HepG2 (cell line): ENCODE measurements around the gene CEMP1. TPM values are rescaled to one million over a fixed set of nuclear protein-coding genes. Genes with fewer than 3 reads are reported as not detected.

Experiments
- ERF ChIP-seq: IDR thresholded peaks from 2 replicates; pipeline ENCODE4 v1.6.1; 2018; ENCODE audit warnings: missing biosample characterization, missing genetic modification reagents
- ESRRA ChIP-seq: sonication (generic); formaldehyde crosslinking; IDR thresholded peaks from 2 replicates; pipeline ENCODE4 v1.5.1; 2020; ENCODE audit warnings: mild to moderate bottlenecking, low read depth, missing genetic modification reagents
- HCFC1 ChIP-seq: fragments of 150-350 bp; IDR thresholded peaks from 2 replicates; pipeline ENCODE4 v1.6.1; 2014; ENCODE audit warnings: low read depth, low read length
- HIVEP1 ChIP-seq: sonication (generic); formaldehyde crosslinking; IDR thresholded peaks from 2 replicates; pipeline ENCODE4 v1.4.0; 2020; ENCODE audit warnings: mild to moderate bottlenecking, missing genetic modification reagents
- KDM5A ChIP-seq: fragments of 200-600 bp; sonication (generic); IDR thresholded peaks from 2 replicates; pipeline ENCODE4 v1.7.0; 2018; ENCODE audit warnings: antibody characterized with exemption, mild to moderate bottlenecking, low read length, borderline replicate concordance
- KLF11 ChIP-seq: IDR thresholded peaks from 2 replicates; pipeline ENCODE4 v1.6.1; 2016; ENCODE audit warnings: missing compliant biosample characterization
- NFKB2 ChIP-seq: sonication (generic); formaldehyde crosslinking; IDR thresholded peaks from 2 replicates; pipeline ENCODE4 v1.4.0; 2020; ENCODE audit warnings: missing genetic modification reagents, borderline replicate concordance
- NR2F2 ChIP-seq: IDR thresholded peaks from 2 replicates; pipeline ENCODE4 v1.6.1; 2012; ENCODE audit warnings: low read depth, inconsistent platforms, borderline replicate concordance
- RAD51 ChIP-seq: fragments of 450-650 bp; IDR thresholded peaks from 2 replicates; pipeline ENCODE4 v1.6.1; 2016; ENCODE audit warnings: borderline replicate concordance
- RBM39 ChIP-seq: fragments of 200-400 bp; formaldehyde crosslinking; IDR thresholded peaks from one replicate; pipeline ENCODE4 v1.6.1; 2018; ENCODE audit warnings: antibody characterized with exemption, mild to moderate bottlenecking, low read depth, low read length; ENCODE audit not compliant: poor library complexity, severe bottlenecking
- SIX4 ChIP-seq: sonication (generic); formaldehyde crosslinking; IDR thresholded peaks from 2 replicates; pipeline ENCODE4 v1.4.0; 2020; ENCODE audit warnings: missing genetic modification reagents
- YEATS2 ChIP-seq: sonication (generic); formaldehyde crosslinking; IDR thresholded peaks from 2 replicates; pipeline ENCODE4 v1.4.0; 2020; ENCODE audit warnings: missing genetic modification reagents, borderline replicate concordance
- ZBTB25 ChIP-seq: IDR thresholded peaks from 2 replicates; pipeline ENCODE4 v1.6.1; 2018; ENCODE audit warnings: missing genetic modification reagents
- ZFP37 ChIP-seq: sonication (generic); formaldehyde crosslinking; IDR thresholded peaks from 2 replicates; pipeline ENCODE4 v1.4.0; 2020; ENCODE audit warnings: missing genetic modification reagents, borderline replicate concordance
- ZFP82 ChIP-seq: sonication (generic); formaldehyde crosslinking; IDR thresholded peaks from 2 replicates; pipeline ENCODE4 v1.5.1; 2020; ENCODE audit warnings: mild to moderate bottlenecking, missing genetic modification reagents, borderline replicate concordance
- ZHX2 ChIP-seq, 2 experiments: sonication (generic) in 1 of 2; formaldehyde crosslinking in 1 of 2; IDR thresholded peaks; 2 replicates each; pipeline versions ENCODE4 v1.6.1 to v1.9.0; 2014 to 2022; ENCODE audit warnings: antibody characterized with exemption in 1 of 2, borderline replicate concordance in 1 of 2, inconsistent platforms in 1 of 2, low read depth in 1 of 2, missing genetic modification reagents in 1 of 2
- ZNF274 ChIP-seq: sonication (generic); formaldehyde crosslinking; IDR thresholded peaks from 2 replicates; pipeline ENCODE4 v1.5.1; 2020; ENCODE audit warnings: mild to moderate bottlenecking, missing genetic modification reagents
- ZNF337 ChIP-seq: sonication (generic); formaldehyde crosslinking; IDR thresholded peaks from 2 replicates; pipeline ENCODE4 v1.5.1; 2020; ENCODE audit warnings: missing genetic modification reagents, low read depth, mild to moderate bottlenecking, borderline replicate concordance
- ZNF367 ChIP-seq: sonication (generic); formaldehyde crosslinking; IDR thresholded peaks from 2 replicates; pipeline ENCODE4 v1.4.0; 2020; ENCODE audit warnings: missing genetic modification reagents, borderline replicate concordance
- ZNF678 ChIP-seq: sonication (generic); formaldehyde crosslinking; IDR thresholded peaks from 2 replicates; pipeline ENCODE4 v1.4.0; 2020; ENCODE audit warnings: mild to moderate bottlenecking, missing genetic modification reagents
- ZNF790 ChIP-seq: sonication (generic); formaldehyde crosslinking; IDR thresholded peaks from 2 replicates; pipeline ENCODE4 v1.8.0; 2022; ENCODE audit warnings: missing genetic modification reagents, mild to moderate bottlenecking, borderline replicate concordance
- ZZZ3 ChIP-seq: sonication (generic); formaldehyde crosslinking; IDR thresholded peaks from 2 replicates; pipeline ENCODE4 v1.4.0; 2020; ENCODE audit warnings: missing genetic modification reagents, mild to moderate bottlenecking, borderline replicate concordance
- polyA plus RNA-seq, 8 experiments: library from polyadenylated mRNA; depleted of rRNA in 3 of 8; stranded (reverse) in 7 of 8; unstranded in 1 of 8; fragments of >200 nt; fragmentation: Illumina TruSeq in 4 of 8; extraction: Trizol in 4 of 8; gene quantifications; 2 replicates each; pipeline versions ENCODE4 v1.2.1 to v1.2.3, GENCODE V29; 2011 to 2016; ENCODE audit warnings: low read depth in 4 of 8, missing spikeins in 1 of 8, mixed read lengths in 1 of 8; ENCODE audit not compliant: insufficient read depth in 1 of 8
- total RNA-seq, 5 experiments: library from RNA; depleted of rRNA; stranded (reverse); fragments of >200 nt; fragmentation: Illumina TruSeq; extraction: Trizol; gene quantifications; 2 replicates each; pipeline ENCODE4 v1.2.3, GENCODE V29; 2016; ENCODE audit warnings: low read depth in 1 of 5

CEMP1 gene
- total and polyA plus RNA-seq, 2 of the 13 experiments (the other 11 are each of a cell fraction or from before 2014, with no cell fraction given) = not detected

GRCh38 chr16:2513405-2514332, 17.5 kb downstream of the CEMP1 start, which contains the start of gene ATP6V0C (continued):
- TF ChIP-seq NFKB2 (CRISPR knock-in tag) (peak; percentile 47; the same call in 1 of the 2 replicates), ZNF337 (CRISPR knock-in tag) (no peak), ZNF274 (peak; percentile 32; the same call in 1 of the 2 replicates), ZFP37 (CRISPR knock-in tag) (no peak), ERF (CRISPR knock-in tag) (no peak; the same call in 1 of the 2 replicates), KLF11 (CRISPR knock-in tag) (no peak), RAD51 (peak; percentile 31; the same call in 1 of the 2 replicates), ZNF790 (CRISPR knock-in tag) (peak; percentile 39; the same call in 1 of the 2 replicates), YEATS2 (CRISPR knock-in tag) (0 out of 2 replicates have a peak, but pooled peaks have one; percentile 10), ZZZ3 (CRISPR knock-in tag) (peak; percentile 3; the same call in 1 of the 2 replicates), ZNF678 (CRISPR knock-in tag) (0 out of 2 replicates have a peak, but pooled peaks have one; percentile 8), ZFP82 (CRISPR knock-in tag) (peak; percentile 68; the same call in 1 of the 2 replicates), KDM5A (no peak), ZBTB25 (CRISPR knock-in tag) (peak; percentile 96), SIX4 (CRISPR knock-in tag) (peak; percentile 13; the same call in 1 of the 2 replicates), HCFC1 (peak; percentile 44; the same call in 1 of the 2 replicates), ZHX2 (IDR thresholded peaks at IDR 0.05; ENCODE audit: low read depth) (peak; percentile 71; the same call in 1 of the 2 replicates), ZHX2 (CRISPR knock-in tag; IDR thresholded peaks at IDR 0.05; ENCODE audit: borderline replicate concordance) (no peak), ZNF367 (CRISPR knock-in tag) (peak; percentile 32; the same call in 1 of the 2 replicates), HIVEP1 (CRISPR knock-in tag) (no peak), RBM39 (no peak), ESRRA (peak; percentile 17), NR2F2 (no peak)
